Measurements from ENCODE around the gene SMYD4. TPM values are rescaled to one million over a fixed set of nuclear protein-coding genes. Genes with fewer than 3 reads are reported as not detected.

Gene SMYD4
- total and polyA plus RNA-seq, 2 donors from 2014 or later: 3.4 to 12.2 TPM

- Histone ChIP-seq H3K4me1 (ENCODE audit: control insufficient read depth in 2 of 3, insufficient read depth in 2 of 3, low read depth in 1 of 3, low read length in 3 of 3) (peaks cover 3 to 32% (median 6%) of the 10 kb centered on the region in 3 donors), H3K27ac (ENCODE audit: low read depth in 2 of 2, low read length in 2 of 2) (no peak overlapping the region), H3K9ac (ENCODE audit: low read length in 3 of 3) (no peak overlapping the region), H3K27me3 (ENCODE audit: control insufficient read depth, insufficient read depth, low read length) (no peaks in the 10 kb centered on the region), H3K9me3 (ENCODE audit: control insufficient read depth in 2 of 3, insufficient read depth in 1 of 3, low read length in 3 of 3) (no peaks in the 10 kb centered on the region), H3K36me3 (ENCODE audit: control insufficient read depth in 2 of 3, insufficient read depth in 3 of 3, low read length in 3 of 3) (peaks cover 0 to 3% (median 3%) of the 10 kb centered on the region in 3 donors), H3K4me3 (ENCODE audit: low read length in 3 of 3) (no peak overlapping the region)
- no peak for FAIRE-seq
- DNase-seq: no peak
- intact Hi-C loops (cut with DNase I): no loop called here
- TF ChIP-seq, protein P1, sequence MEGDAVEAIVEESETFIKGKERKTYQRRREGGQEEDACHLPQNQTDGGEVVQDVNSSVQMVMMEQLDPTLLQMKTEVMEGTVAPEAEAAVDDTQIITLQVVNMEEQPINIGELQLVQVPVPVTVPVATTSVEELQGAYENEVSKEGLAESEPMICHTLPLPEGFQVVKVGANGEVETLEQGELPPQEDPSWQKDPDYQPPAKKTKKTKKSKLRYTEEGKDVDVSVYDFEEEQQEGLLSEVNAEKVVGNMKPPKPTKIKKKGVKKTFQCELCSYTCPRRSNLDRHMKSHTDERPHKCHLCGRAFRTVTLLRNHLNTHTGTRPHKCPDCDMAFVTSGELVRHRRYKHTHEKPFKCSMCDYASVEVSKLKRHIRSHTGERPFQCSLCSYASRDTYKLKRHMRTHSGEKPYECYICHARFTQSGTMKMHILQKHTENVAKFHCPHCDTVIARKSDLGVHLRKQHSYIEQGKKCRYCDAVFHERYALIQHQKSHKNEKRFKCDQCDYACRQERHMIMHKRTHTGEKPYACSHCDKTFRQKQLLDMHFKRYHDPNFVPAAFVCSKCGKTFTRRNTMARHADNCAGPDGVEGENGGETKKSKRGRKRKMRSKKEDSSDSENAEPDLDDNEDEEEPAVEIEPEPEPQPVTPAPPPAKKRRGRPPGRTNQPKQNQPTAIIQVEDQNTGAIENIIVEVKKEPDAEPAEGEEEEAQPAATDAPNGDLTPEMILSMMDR (IDR thresholded peaks at IDR 0.05; ENCODE audit: borderline replicate concordance, extremely low read depth, insufficient read depth): no peak
Observed at GRCh38 chr17:1732241-1732832, 97.4 kb downstream of the SMYD4 start.

GRCh38 chr17:1731194-1731506, 98.6 kb downstream of the SMYD4 start:
- Histone ChIP-seq H3K9me3 (ENCODE audit: control insufficient read depth in 2 of 3, insufficient read depth in 1 of 3, low read length in 3 of 3) (no peaks in the 10 kb centered on the region), H3K36me3 (ENCODE audit: control insufficient read depth in 2 of 3, insufficient read depth in 3 of 3, low read length in 3 of 3) (peaks cover 0 to 3% (median 3%) of the 10 kb centered on the region in 3 donors), H3K4me3 (ENCODE audit: low read length in 3 of 3) (no peak overlapping the region), H3K9ac (ENCODE audit: low read length in 3 of 3) (no peak overlapping the region), H3K27ac (ENCODE audit: low read depth in 2 of 2, low read length in 2 of 2) (peak overlapping the region in 1 of 2 donors; percentile 17), H3K4me1 (ENCODE audit: control insufficient read depth in 2 of 3, insufficient read depth in 2 of 3, low read depth in 1 of 3, low read length in 3 of 3) (peaks cover 0 to 24% (median 0%) of the 10 kb centered on the region in 3 donors), H3K27me3 (ENCODE audit: control insufficient read depth, insufficient read depth, low read length) (no peaks in the 10 kb centered on the region)
- FAIRE-seq (no peak), DNase-seq (no peak)
- intact Hi-C loops (cut with DNase I): no loop called here
- TF ChIP-seq, protein P1 (IDR thresholded peaks at IDR 0.05; ENCODE audit: borderline replicate concordance, extremely low read depth, insufficient read depth): no peak

DNA sequence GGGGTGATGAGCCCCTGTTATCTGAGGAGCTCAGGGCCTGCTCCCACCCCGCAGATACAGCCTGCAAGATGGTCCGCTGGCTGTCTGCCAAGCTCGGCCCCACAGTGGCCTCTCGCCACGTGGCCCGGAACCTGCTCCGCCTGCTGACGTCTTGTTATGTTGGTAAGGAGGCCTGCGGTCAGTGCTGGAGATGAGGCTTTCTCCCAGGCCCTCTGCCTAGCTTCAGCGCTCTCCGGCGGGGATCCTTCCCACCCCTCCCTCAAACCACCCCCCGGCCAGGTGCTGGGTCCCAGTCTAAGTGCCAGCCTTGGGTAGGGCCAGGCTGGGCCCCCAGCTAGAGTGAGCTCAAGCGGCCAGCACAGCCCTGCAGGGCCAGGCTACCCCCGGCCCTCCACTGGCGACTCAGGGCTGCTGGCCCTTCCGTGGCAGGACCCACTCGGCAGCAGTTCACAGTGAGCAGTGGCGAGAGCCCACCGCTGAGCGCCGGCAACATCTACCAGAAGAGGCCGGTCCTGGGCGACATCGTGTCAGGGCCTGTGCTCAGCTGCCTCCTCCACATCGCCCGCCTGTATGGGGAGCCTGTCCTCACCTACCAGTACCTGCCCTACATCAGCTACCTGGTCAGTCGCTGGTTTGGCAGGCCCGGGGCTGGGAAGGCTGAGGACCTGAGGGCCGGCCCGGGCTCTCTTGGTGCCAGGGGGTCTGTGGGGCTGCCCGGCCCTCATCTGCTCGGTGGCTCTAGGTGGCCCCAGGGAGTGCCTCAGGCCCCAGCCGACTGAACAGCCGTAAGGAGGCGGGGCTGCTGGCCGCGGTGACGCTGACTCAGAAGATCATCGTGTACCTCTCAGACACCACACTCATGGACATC, 99.1 kb downstream of the SMYD4 start:
- Histone ChIP-seq H3K9ac (ENCODE audit: low read length in 3 of 3) (no peak overlapping the region), H3K27me3 (ENCODE audit: control insufficient read depth, insufficient read depth, low read length) (no peaks in the 10 kb centered on the region), H3K4me1 (ENCODE audit: control insufficient read depth in 2 of 3, insufficient read depth in 2 of 3, low read depth in 1 of 3, low read length in 3 of 3) (peaks cover 0 to 22% (median 0%) of the 10 kb centered on the region in 3 donors), H3K4me3 (ENCODE audit: low read length in 3 of 3) (no peak overlapping the region), H3K9me3 (ENCODE audit: control insufficient read depth in 2 of 3, insufficient read depth in 1 of 3, low read length in 3 of 3) (no peaks in the 10 kb centered on the region), H3K36me3 (ENCODE audit: control insufficient read depth in 2 of 3, insufficient read depth in 3 of 3, low read length in 3 of 3) (peaks cover 0 to 3% (median 3%) of the 10 kb centered on the region in 3 donors), H3K27ac (ENCODE audit: low read depth in 2 of 2, low read length in 2 of 2) (peak overlapping the region; percentile 80 to 84)
- TF ChIP-seq, protein P1 (IDR thresholded peaks at IDR 0.05; ENCODE audit: borderline replicate concordance, extremely low read depth, insufficient read depth): no peak
- DNase-seq: peak in 4 of 5 donors; percentile 66 to 94 (median 82)
- no peak for FAIRE-seq
- intact Hi-C loops (cut with DNase I): no loop called here

Data from kidney (tissue), 14 donors.